Endothelial cell of umbilical vein (primary cell): ENCODE measurements around the gene PCARE. TPM values are rescaled to one million over a fixed set of nuclear protein-coding genes. Genes with fewer than 3 reads are reported as not detected.

ENCODE experiments used
- BruUV-seq: library from RNA; stranded (reverse); fragments of 400-500 nt; replicated peaks from 2 replicates; lab custom pipeline; 2021; lab: Mats Ljungman, UMichigan
- CTCF ChIA-PET: fragments of 300-600, 350-600 bp; sonication (Branson Sonifier 250); formaldehyde crosslinking; loops from one replicate; lab custom pipeline; 2021; ENCODE audit warnings: antibody characterized with exemption, inconsistent platforms; lab: Charles Lee
- POLR2A ChIA-PET: fragments of 300-600, 350-600 bp; sonication (Branson Sonifier 250); formaldehyde crosslinking; loops from one replicate; lab custom pipeline; 2021; ENCODE audit warnings: antibody characterized with exemption, inconsistent platforms; lab: Charles Lee
- DNase-seq: peaks from one replicate; pipeline ENCODE4 v3.0.0-alpha.2; 2011; ENCODE audit warnings: low read depth, low spot score
- FAIRE-seq: peaks from 2 replicates; lab custom pipeline; 2011; peaks lifted over from hg19 to GRCh38; lab: Jason Lieb, UNC
- H2AFZ ChIP-seq: 2 replicates; pipeline ENCODE4 v1.6.0; 2012; ENCODE audit warnings: low read depth, low read length, control low read depth, inconsistent platforms
- H3K27ac ChIP-seq: 2 replicates; pipeline ENCODE4 v1.5.1; 2011; ENCODE audit warnings: low read depth, mild to moderate bottlenecking, control low read depth, low read length, moderate library complexity; ENCODE audit not compliant: insufficient read depth
- H3K27me3 ChIP-seq, 2 experiments: 2 replicates each; pipeline versions ENCODE4 v1.6.0 to v1.6.1; 2011; ENCODE audit warnings: low read length in 2 of 2, mixed read lengths in 1 of 2; ENCODE audit not compliant: control insufficient read depth in 2 of 2, insufficient read depth in 2 of 2
- H3K36me3 ChIP-seq, 2 experiments: 2 replicates in 1 of 2; 3 replicates in 1 of 2; pipeline ENCODE4 v1.5.1; 2011; ENCODE audit warnings: low read length in 2 of 2, mild to moderate bottlenecking in 1 of 2, moderate library complexity in 1 of 2; ENCODE audit not compliant: control insufficient read depth in 2 of 2, insufficient read depth in 2 of 2; ENCODE audit errors: extremely low read depth in 1 of 2
- H3K4me1 ChIP-seq: 3 replicates; pipeline ENCODE4 v1.5.1; 2011; ENCODE audit warnings: mild to moderate bottlenecking, low read length; ENCODE audit not compliant: control insufficient read depth, insufficient read depth; ENCODE audit errors: extremely low read depth
- H3K4me2 ChIP-seq: 2 replicates; pipeline ENCODE4 v1.6.1; 2011; ENCODE audit warnings: low read length, control low read depth, mixed read lengths; ENCODE audit not compliant: insufficient read depth
- H3K4me3 ChIP-seq, 3 experiments: fragments of 200-600 bp in 1 of 3; sonication (generic), shearing (Covaris generic) in 1 of 3; replicated peaks in 1 of 3; 2 replicates each; pipeline ENCODE4 v1.5.1; 2011 to 2016; ENCODE audit warnings: control low read depth in 3 of 3, low read length in 3 of 3, mild to moderate bottlenecking in 2 of 3, inconsistent platforms in 1 of 3, low read depth in 1 of 3, moderate library complexity in 1 of 3; ENCODE audit not compliant: insufficient read depth in 1 of 3
- H3K79me2 ChIP-seq: 2 replicates; pipeline ENCODE4 v1.6.0; 2012; ENCODE audit warnings: low read length, inconsistent platforms; ENCODE audit not compliant: control insufficient read depth, insufficient read depth
- H3K9ac ChIP-seq: replicated peaks from 2 replicates; pipeline ENCODE3; 2011; ENCODE audit warnings: low read length, control low read depth; ENCODE audit not compliant: insufficient read depth; ENCODE audit errors: extremely low read depth
- H3K9me1 ChIP-seq: replicated peaks from 3 replicates; pipeline ENCODE4 v1.6.0; 2011; ENCODE audit warnings: mild to moderate bottlenecking, low read length; ENCODE audit not compliant: control insufficient read depth, insufficient read depth; ENCODE audit errors: extremely low read depth
- H3K9me3 ChIP-seq: replicated peaks from 2 replicates; pipeline ENCODE4 v1.5.1; 2012; ENCODE audit warnings: low read length, inconsistent platforms; ENCODE audit not compliant: control insufficient read depth, insufficient read depth
- H4K20me1 ChIP-seq: replicated peaks from 2 replicates; pipeline ENCODE3; 2011; ENCODE audit warnings: mild to moderate bottlenecking, low read length; ENCODE audit not compliant: control insufficient read depth, insufficient read depth; ENCODE audit errors: extremely low read depth
- CTCF ChIP-seq, 2 donors: IDR thresholded peaks; 1 replicate in 1 of 2; 2 replicates in 1 of 2; pipeline ENCODE4 v1.5.1; 2011; ENCODE audit warnings: low read length in 2 of 2, mild to moderate bottlenecking in 2 of 2, moderate library complexity in 2 of 2, control low read depth in 1 of 2, inconsistent platforms in 1 of 2, low read depth in 1 of 2; ENCODE audit not compliant: insufficient read depth in 1 of 2; ENCODE audit errors: extremely low read depth in 1 of 2
- EZH2 ChIP-seq: IDR thresholded peaks from 2 replicates; pipeline ENCODE4 v1.6.1; 2012; ENCODE audit warnings: borderline replicate concordance, low read depth, mild to moderate bottlenecking, moderate library complexity, low read length, inconsistent platforms; ENCODE audit not compliant: severe bottlenecking
- FOS ChIP-seq: IDR thresholded peaks from 2 replicates; pipeline ENCODE4 v1.6.1; 2011; ENCODE audit warnings: mild to moderate bottlenecking, low read length, moderate library complexity, borderline replicate concordance; ENCODE audit not compliant: insufficient read depth
- GATA2 ChIP-seq: IDR thresholded peaks from 2 replicates; pipeline ENCODE4 v1.7.0; 2011; ENCODE audit warnings: low read depth, mild to moderate bottlenecking, moderate library complexity, mixed read lengths, low read length; ENCODE audit not compliant: insufficient read length, insufficient read depth
- JUN ChIP-seq: IDR thresholded peaks from 2 replicates; pipeline ENCODE4 v1.6.1; 2011; ENCODE audit warnings: borderline replicate concordance, low read depth; ENCODE audit not compliant: insufficient read length, insufficient read depth
- MAX ChIP-seq: IDR thresholded peaks from 2 replicates; pipeline ENCODE4 v1.6.1; 2011; ENCODE audit not compliant: insufficient read depth, insufficient read length
- MYC ChIP-seq: IDR thresholded peaks from one replicate; pipeline ENCODE4 v1.6.1; 2011; ENCODE audit warnings: mild to moderate bottlenecking, low read depth, low read length
- POLR2A ChIP-seq: IDR thresholded peaks from 2 replicates; pipeline ENCODE4 v1.6.1; 2012; ENCODE audit warnings: low read depth, mild to moderate bottlenecking, control low read depth, low read length
- POLR2AphosphoS5 ChIP-seq: IDR thresholded peaks from 2 replicates; pipeline ENCODE4 v1.6.1; 2012; ENCODE audit warnings: low read depth, mild to moderate bottlenecking, control low read depth, low read length, moderate library complexity; ENCODE audit not compliant: insufficient read depth
- dilution Hi-C: fragments of 300-500 bp; cut with MboI; formaldehyde crosslinking; loops from one replicate; pipeline ENCODE4 v1.15.0; 2019; ENCODE audit warnings: low sequenced_read_pairs; ENCODE audit not compliant: extremely low pct_ligation_motif_present
- intact Hi-C: fragments of 100-400 bp; cut with micrococcal nuclease; formaldehyde crosslinking; loops from one replicate; pipeline ENCODE4 v1.10.0; 2022
- polyA plus RNA-seq, 4 experiments: library from polyadenylated mRNA; depleted of rRNA in 3 of 4; stranded (reverse) in 3 of 4; unstranded in 1 of 4; fragments of >200 nt; gene quantifications; 2 replicates each; pipeline versions ENCODE4 v1.2.1 to v1.2.3, GENCODE V29; 2011 to 2012; ENCODE audit warnings: missing spikeins in 1 of 4
- total RNA-seq: library from RNA; stranded (reverse); gene quantifications from 2 replicates; pipeline ENCODE4 v1.2.3, GENCODE V29; 2021

Gene PCARE
- total and polyA plus RNA-seq, 2 donors (not counting 3 experiments of a cell fraction or from before 2014, with no cell fraction given), result not detected

GRCh38 chr2:29025711-29026110 is 48.6 kb downstream of the PCARE start:
- FAIRE-seq (no peak), DNase-seq (no peak)
- no peak overlapping the region for H3K4me3 ChIP-seq
- BruUV-seq, result no TSS peak
- H3K36me3 ChIP-seq, result no peaks in the 10 kb centered on the region
- no peaks in the 10 kb centered on the region for H3K9me3 ChIP-seq
- H3K79me2 ChIP-seq, result no peaks in the 10 kb centered on the region
- H3K9me1 ChIP-seq, result no peaks in the 10 kb centered on the region
- POLR2A ChIA-PET, result no interaction called here
- TF ChIP-seq CTCF (IDR thresholded peaks at IDR 0.05; ENCODE audit: extremely low read depth in 1 of 2, insufficient read depth in 1 of 2, low read depth in 1 of 2, low read length in 2 of 2), result no peak
- no peak for TF ChIP-seq JUN
- TF ChIP-seq MYC, result no peak
- TF ChIP-seq GATA2, result no peak
- no peak for TF ChIP-seq POLR2A
- no peak for TF ChIP-seq FOS
- TF ChIP-seq MAX, result no peak
- no peak for TF ChIP-seq EZH2
- TF ChIP-seq POLR2AphosphoS5, result no peak
- no peaks in the 10 kb centered on the region for H3K4me1 ChIP-seq
- dilution Hi-C loops (no loop called here), intact Hi-C loops (no loop called here)
- no peak overlapping the region for H3K4me2 ChIP-seq
- no peak overlapping the region for H3K27ac ChIP-seq
- no peaks in the 10 kb centered on the region for H3K27me3 ChIP-seq
- CTCF ChIA-PET, result interaction anchor here (1.6 kb wide), 2 partner anchors 9 to 15 kb away, joined by 4 read pairs; no protein-coding TSS in a partner anchor
- H3K9ac ChIP-seq, result no peak overlapping the region
- H4K20me1 ChIP-seq, result no peaks in the 10 kb centered on the region
- no peak overlapping the region for H2AFZ ChIP-seq
